Endodermal cell (in vitro differentiated cells): Measurements from ENCODE around the gene MTFR1L. TPM values are rescaled to one million over a fixed set of nuclear protein-coding genes. Genes with fewer than 3 reads are reported as not detected.

Source experiments
- DNase-seq: peaks from one replicate; pipeline ENCODE4 v3.0.0-alpha.2; 2017
- H3K27ac ChIP-seq: 2 replicates; pipeline ENCODE4 v1.5.1; 2013; ENCODE audit warnings: mild to moderate bottlenecking, low read depth, low read length, moderate library complexity
- H3K27me3 ChIP-seq: 2 replicates; pipeline ENCODE4 v1.6.1; 2013; ENCODE audit warnings: mild to moderate bottlenecking, low read length, moderate library complexity; ENCODE audit not compliant: insufficient read depth, control insufficient read depth, poor library complexity, severe bottlenecking
- H3K36me3 ChIP-seq: 2 replicates; pipeline ENCODE4 v1.7.0; 2013; ENCODE audit warnings: mild to moderate bottlenecking, low read length, moderate library complexity; ENCODE audit not compliant: control insufficient read depth, insufficient read depth
- H3K4me1 ChIP-seq: one replicate; pipeline ENCODE4 v1.7.0; 2013; ENCODE audit warnings: low read length; ENCODE audit not compliant: control insufficient read depth, insufficient read depth
- H3K4me3 ChIP-seq: 2 replicates; pipeline ENCODE4 v1.5.1; 2013; ENCODE audit warnings: mild to moderate bottlenecking, low read length, moderate library complexity
- H3K9ac ChIP-seq: 2 replicates; pipeline ENCODE4 v1.6.1; 2013; ENCODE audit warnings: mild to moderate bottlenecking, low read length, moderate library complexity; ENCODE audit not compliant: poor library complexity, severe bottlenecking; ENCODE audit errors: extremely low read depth
- H3K9me3 ChIP-seq: 2 replicates; pipeline ENCODE4 v1.6.1; 2013; ENCODE audit warnings: mild to moderate bottlenecking, low read length, moderate library complexity; ENCODE audit not compliant: control insufficient read depth
- H3K27ac Mint-ChIP-seq: 2 replicates; pipeline ENCODE4 v1.8.0; 2020; ENCODE audit warnings: mixed read lengths
- H3K27me3 Mint-ChIP-seq: 2 replicates; pipeline ENCODE4 v1.8.0; 2021; ENCODE audit warnings: mild to moderate bottlenecking, mixed read lengths; ENCODE audit not compliant: insufficient read depth
- H3K36me3 Mint-ChIP-seq: 2 replicates; pipeline ENCODE4 v1.8.0; 2020; ENCODE audit warnings: low read depth, mixed read lengths
- H3K4me1 Mint-ChIP-seq: 2 replicates; pipeline ENCODE4 v1.8.0; 2020; ENCODE audit warnings: mixed read lengths
- H3K4me3 Mint-ChIP-seq: 2 replicates; pipeline ENCODE4 v1.8.0; 2020; ENCODE audit warnings: mild to moderate bottlenecking, moderate library complexity, mixed read lengths
- H3K9me3 Mint-ChIP-seq: 2 replicates; pipeline ENCODE4 v1.8.0; 2020; ENCODE audit warnings: mild to moderate bottlenecking, mixed read lengths
- CTCF ChIP-seq: fragments of 200-600 bp; sonication (generic); conservative IDR thresholded peaks from 2 replicates; pipeline ENCODE4 v1.5.0; 2021; ENCODE audit warnings: antibody characterized with exemption, mild to moderate bottlenecking
- WGBS, 2 experiments: methylation state at CpG; one replicate each; pipeline versions ENCODE4 v1.1.5 to v1.1.7; 2013; ENCODE audit warnings: missing lambda C conversion rate in 2 of 2, mixed read lengths in 1 of 2; ENCODE audit not compliant: insufficient coverage in 1 of 2, insufficient read length in 1 of 2; 5-methylcytosine and 5-hydroxymethylcytosine counted together
- total RNA-seq, 2 donors: library from RNA; stranded (reverse); fragmentation: NEBNext Ultra II Directional in 1 of 2; extraction: Animal tissue kit (Norgen Biotek cat#: 25700) in 1 of 2; gene quantifications; 2 replicates in 1 of 2; 3 replicates in 1 of 2; pipeline ENCODE4 v1.2.1, GENCODE V29; 2021

MTFR1L gene
- total RNA-seq, 2 donors from 2014 or later: 31.6 to 36.2 TPM

- DNase-seq: no peak
- peaks cover 8% of the 10 kb centered on the region for H3K36me3 ChIP-seq
- no peaks in the 10 kb centered on the region for H3K27me3 ChIP-seq
- H3K9me3 ChIP-seq: no peaks in the 10 kb centered on the region
- no peak for TF ChIP-seq CTCF
- Mint-ChIP-seq H3K36me3 (peaks cover 33% of the 10 kb centered on the region), H3K4me1 (peaks cover 11% of the 10 kb centered on the region), H3K27me3 (no peaks in the 10 kb centered on the region), H3K4me3 (no peak overlapping the region), H3K27ac (no peak overlapping the region), H3K9me3 (no peaks in the 10 kb centered on the region)
- H3K4me3 ChIP-seq: no peak overlapping the region
- WGBS, 2 experiments: 78 to 100% methylated on average over 1 of the region's 1 CpG
- H3K27ac ChIP-seq: no peak overlapping the region
- H3K9ac ChIP-seq: no peak overlapping the region
- H3K4me1 ChIP-seq: no peaks in the 10 kb centered on the region
Observed at GRCh38 chr1:25866288-25866687, 46.5 kb downstream of the MTFR1L start.

DNA sequence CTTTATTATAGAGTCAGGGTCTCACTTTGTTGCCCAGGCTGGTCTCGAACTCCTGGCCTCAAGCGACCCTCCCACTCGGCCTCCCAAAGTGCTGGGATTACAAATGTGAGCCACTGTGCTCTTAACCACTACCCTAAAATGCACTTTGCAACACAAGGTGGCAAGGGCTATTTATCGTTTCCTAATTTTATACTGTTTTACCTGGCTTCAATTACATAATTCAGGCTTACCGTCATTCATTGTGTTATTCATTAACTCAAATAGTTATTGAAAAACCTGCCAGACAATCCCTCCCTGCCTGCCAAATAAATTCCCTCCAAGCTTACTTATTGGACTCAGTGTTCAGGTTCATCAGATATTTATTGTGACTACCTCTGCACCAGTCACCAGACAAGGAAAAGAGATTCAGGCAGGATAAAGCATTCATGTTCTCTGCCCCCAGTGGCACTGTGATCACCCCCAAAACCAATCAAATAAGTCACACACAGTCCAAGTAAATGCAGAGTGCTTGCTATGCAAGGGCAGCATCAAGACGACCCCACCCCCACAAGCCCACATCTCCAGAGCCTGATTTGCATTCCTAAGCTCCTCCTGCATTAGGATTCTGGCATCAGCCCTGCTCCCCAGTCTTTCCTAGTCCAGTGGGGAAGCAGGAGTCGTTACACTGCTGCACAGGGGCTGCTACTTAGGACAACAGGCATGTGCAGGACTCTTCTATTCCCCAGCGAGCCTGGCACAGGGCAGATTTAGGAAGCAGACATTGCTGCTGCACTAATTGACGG is 47.6 kb downstream of the MTFR1L start:
- peak overlapping the region; percentile 42 for H3K27ac Mint-ChIP-seq
- no peaks in the 10 kb centered on the region for H3K9me3 Mint-ChIP-seq
- DNase-seq: no peak
- peaks cover 9% of the 10 kb centered on the region for H3K4me1 Mint-ChIP-seq
- no peak for TF ChIP-seq CTCF
- H3K27me3 Mint-ChIP-seq: no peaks in the 10 kb centered on the region
- H3K4me1 ChIP-seq: no peaks in the 10 kb centered on the region
- peaks cover 28% of the 10 kb centered on the region for H3K36me3 Mint-ChIP-seq
- WGBS, 2 experiments: 80 to 89% methylated on average over 8 to 9 of the region's 9 CpGs
- H3K36me3 ChIP-seq: peaks cover 8% of the 10 kb centered on the region
- H3K27ac ChIP-seq: no peak overlapping the region
- H3K9ac ChIP-seq: no peak overlapping the region
- no peaks in the 10 kb centered on the region for H3K27me3 ChIP-seq
- H3K4me3 Mint-ChIP-seq: no peak overlapping the region
- no peaks in the 10 kb centered on the region for H3K9me3 ChIP-seq
- H3K4me3 ChIP-seq: no peak overlapping the region

- no peak for DNase-seq
- H3K4me1 Mint-ChIP-seq: peaks cover 9% of the 10 kb centered on the region
- H3K27ac Mint-ChIP-seq: no peak overlapping the region
- H3K27me3 Mint-ChIP-seq: no peaks in the 10 kb centered on the region
- H3K4me1 ChIP-seq: peaks cover 3% of the 10 kb centered on the region
- H3K9ac ChIP-seq: no peak overlapping the region
- H3K9me3 ChIP-seq: no peaks in the 10 kb centered on the region
- no peak for TF ChIP-seq CTCF
- no peaks in the 10 kb centered on the region for H3K9me3 Mint-ChIP-seq
- peaks cover 12% of the 10 kb centered on the region for H3K36me3 Mint-ChIP-seq
- no peak overlapping the region for H3K27ac ChIP-seq
- H3K27me3 ChIP-seq: no peaks in the 10 kb centered on the region
- H3K36me3 ChIP-seq: peaks cover 8% of the 10 kb centered on the region
- no peak overlapping the region for H3K4me3 Mint-ChIP-seq
- WGBS, 2 experiments: 89 to 90% methylated on average over 2 to 5 of the region's 6 CpGs
- no peak overlapping the region for H3K4me3 ChIP-seq
Observed at GRCh38 chr1:25869909-25870606, 50.3 kb downstream of the MTFR1L start.
